GM21786 (cell line): Measurements from ENCODE around the gene TEK.
A peak's percentile ranks its signal among the peaks of the same experiment; 100 is the strongest.
"Not testable (repeated sequence)": the region's sequence is repeated elsewhere in the genome, so short reads cannot be mapped to it uniquely, and the experiment has no call there.

ENCODE experiments used
- ATAC-seq: cut with Tn5 transposase; IDR thresholded peaks from one replicate; pipeline ENCODE4 v1.9.1; 2021; ENCODE audit not compliant: unreplicated experiment

Gene TEK

GRCh38 chr9:27210588-27210987, 101.6 kb downstream of the TEK start:
- no peak for ATAC-seq

- no peak for ATAC-seq
These were observed 103.2 kb downstream of the TEK start for GRCh38 chr9:27212191-27212590.

GRCh38 chr9:27212621-27213020, 103.6 kb downstream of the TEK start:
- no peak for ATAC-seq

GRCh38 chr9:27227192-27227591, 118.2 kb downstream of the TEK start:
- no peak for ATAC-seq

- not testable (repeated sequence) for ATAC-seq
These were observed 130.6 kb downstream of the TEK start for GRCh38 chr9:27239648-27240047.

- ATAC-seq = peak; percentile 76
These were observed 138.7 kb downstream of the TEK start for GRCh38 chr9:27247756-27248155.

- ATAC-seq = no peak
These were observed 139.7 kb downstream of the TEK start for GRCh38 chr9:27248702-27249101.

GRCh38 chr9:27258662-27259061, 149.6 kb downstream of the TEK start:
- no peak for ATAC-seq

GRCh38 chr9:27260789-27261516, 151.9 kb downstream of the TEK start:
- no peak for ATAC-seq

- no peak for ATAC-seq
These were observed 152.6 kb downstream of the TEK start for GRCh38 chr9:27261517-27262211.

GRCh38 chr9:27272103-27272502, 163.1 kb downstream of the TEK start:
- ATAC-seq = no peak

- no peak for ATAC-seq
These were observed 164.2 kb downstream of the TEK start for GRCh38 chr9:27273186-27273585.

- ATAC-seq = peak; percentile 65
These were observed 167.4 kb downstream of the TEK start for GRCh38 chr9:27276193-27277030.

- no peak for ATAC-seq
These were observed 169.3 kb downstream of the TEK start for GRCh38 chr9:27278374-27278773.

GRCh38 chr9:27279611-27280010, 170.6 kb downstream of the TEK start:
- ATAC-seq = no peak
